HepG2 (cell line): ENCODE measurements around the gene PEPD. TPM values are rescaled to one million over a fixed set of nuclear protein-coding genes. Genes with fewer than 3 reads are reported as not detected.

Experiments
- ATAC-seq: fragments of 200-7000 bp; cut with Tn5 transposase; 3 replicates; pipeline ENCODE4 v1.9.1; 2020; ENCODE audit warnings: mild to moderate bottlenecking, moderate library complexity
- BruUV-seq: library from RNA; stranded (reverse); fragments of 400-500 nt; replicated peaks from 2 replicates; lab custom pipeline; 2021; lab: Mats Ljungman, UMichigan
- CTCF ChIA-PET: fragments of 300-600 bp; formaldehyde crosslinking; extraction: SDS; loops from one replicate; lab custom pipeline; 2021; ENCODE audit warnings: low total read pairs, inconsistent platforms, low intra/inter-chr PET ratio; lab: Yijun Ruan, JAX
- POLR2A ChIA-PET: fragments of 350-600 bp; sonication (Branson Sonifier 250); formaldehyde crosslinking; loops from one replicate; lab custom pipeline; 2020; ENCODE audit warnings: antibody characterized with exemption, inconsistent platforms; lab: Yijun Ruan, JAX
- DNase-seq: peaks from one replicate; pipeline ENCODE4 v3.0.0-alpha.2; 2015; ENCODE audit warnings: low spot score
- FAIRE-seq: peaks from 3 replicates; lab custom pipeline; 2011; peaks lifted over from hg19 to GRCh38; lab: Jason Lieb, UNC
- H2AFZ ChIP-seq: one replicate; pipeline ENCODE4 v1.6.1; 2011; ENCODE audit warnings: low read length, inconsistent platforms
- H3K27ac ChIP-seq: fragments of 300-600 bp; 3 replicates; pipeline ENCODE4 v1.8.0; 2011; ENCODE audit warnings: mixed run types, mild to moderate bottlenecking, mixed read lengths, low read length, inconsistent platforms; ENCODE audit not compliant: insufficient read depth; ENCODE audit errors: extremely low read length
- H3K27me3 ChIP-seq, 2 experiments: fragments of 200-600 bp in 1 of 2; 2 replicates in 1 of 2; 3 replicates in 1 of 2; pipeline versions ENCODE4 v1.6.0 to v1.8.0; 2011; ENCODE audit warnings: low read length in 2 of 2, mild to moderate bottlenecking in 2 of 2, moderate library complexity in 2 of 2, inconsistent platforms in 1 of 2; ENCODE audit not compliant: insufficient read depth in 2 of 2, control insufficient read depth in 1 of 2
- H3K36me3 ChIP-seq, 2 experiments: fragments of 200-600 bp in 1 of 2; replicated peaks in 1 of 2; 2 replicates in 1 of 2; 3 replicates in 1 of 2; pipeline versions ENCODE4 v1.5.1 to v1.8.0; 2011; ENCODE audit warnings: low read length in 2 of 2, inconsistent platforms in 1 of 2; ENCODE audit not compliant: insufficient read depth in 2 of 2, control insufficient read depth in 1 of 2
- H3K4me1 ChIP-seq: 2 replicates; pipeline ENCODE4 v1.5.1; 2012; ENCODE audit warnings: low read length, inconsistent platforms; ENCODE audit not compliant: insufficient read depth
- H3K4me2 ChIP-seq: 2 replicates; pipeline ENCODE4 v1.6.0; 2011; ENCODE audit warnings: low read depth, low read length, inconsistent platforms
- H3K4me3 ChIP-seq, 3 experiments: fragments of 200-600 bp in 1 of 3; sonication (generic), shearing (Covaris generic) in 1 of 3; replicated peaks in 1 of 3; 2 replicates each; pipeline ENCODE4 v1.5.1; 2011 to 2016; ENCODE audit warnings: low read length in 3 of 3, inconsistent platforms in 2 of 3, low read depth in 2 of 3, mild to moderate bottlenecking in 2 of 3, control low read depth in 1 of 3, mixed read lengths in 1 of 3; ENCODE audit not compliant: insufficient read depth in 1 of 3
- H3K79me2 ChIP-seq: one replicate; pipeline ENCODE4 v1.6.1; 2011; ENCODE audit warnings: low read length, inconsistent platforms; ENCODE audit not compliant: insufficient read depth
- H3K9ac ChIP-seq: 2 replicates; pipeline ENCODE4 v1.6.0; 2011; ENCODE audit warnings: mild to moderate bottlenecking, low read depth, low read length, inconsistent platforms; ENCODE audit not compliant: insufficient read depth
- H3K9me3 ChIP-seq: 2 replicates; pipeline ENCODE4 v1.5.1; 2012; ENCODE audit warnings: mild to moderate bottlenecking, low read length
- H4K20me1 ChIP-seq: 2 replicates; pipeline ENCODE4 v1.6.0; 2011; ENCODE audit warnings: inconsistent platforms, mild to moderate bottlenecking, low read length, moderate library complexity; ENCODE audit not compliant: insufficient read depth
- BCL6 ChIP-seq: IDR thresholded peaks from 2 replicates; pipeline ENCODE4 v1.6.1; 2016; ENCODE audit warnings: missing genetic modification reagents, missing compliant biosample characterization
- CENPX ChIP-seq: sonication (generic); formaldehyde crosslinking; IDR thresholded peaks from 2 replicates; pipeline ENCODE4 v1.9.0; 2021; ENCODE audit warnings: mild to moderate bottlenecking, missing genetic modification reagents, moderate library complexity
- FOXM1 ChIP-seq: sonication (generic); formaldehyde crosslinking; IDR thresholded peaks from 2 replicates; pipeline ENCODE4 v1.5.0; 2020; ENCODE audit warnings: missing genetic modification reagents
- GMEB1 ChIP-seq: sonication (generic); formaldehyde crosslinking; IDR thresholded peaks from 2 replicates; pipeline ENCODE4 v1.5.1; 2020; ENCODE audit warnings: missing genetic modification reagents, mild to moderate bottlenecking, borderline replicate concordance
- HOXA7 ChIP-seq: sonication (generic); formaldehyde crosslinking; IDR thresholded peaks from 2 replicates; pipeline ENCODE4 v1.8.1; 2022; ENCODE audit warnings: mild to moderate bottlenecking, missing genetic modification reagents, moderate library complexity
- KLF12 ChIP-seq: sonication (generic); formaldehyde crosslinking; IDR thresholded peaks from 2 replicates; pipeline ENCODE4 v1.4.0; 2020; ENCODE audit warnings: missing genetic modification reagents, borderline replicate concordance
- MAFG ChIP-seq: sonication (generic); formaldehyde crosslinking; IDR thresholded peaks from 2 replicates; pipeline ENCODE4 v1.5.1; 2020; ENCODE audit warnings: mild to moderate bottlenecking, missing genetic modification reagents
- MEIS2 ChIP-seq: sonication (generic); formaldehyde crosslinking; IDR thresholded peaks from 2 replicates; pipeline ENCODE4 v1.9.0; 2021; ENCODE audit warnings: mild to moderate bottlenecking, missing genetic modification reagents
- PHB2 ChIP-seq: fragments of 450-650 bp; IDR thresholded peaks from 2 replicates; pipeline ENCODE4 v1.6.1; 2018; ENCODE audit not compliant: partially characterized antibody
- RXRA ChIP-seq: sonication (generic); formaldehyde crosslinking; IDR thresholded peaks from 2 replicates; pipeline ENCODE4 v1.5.1; 2020; ENCODE audit warnings: missing genetic modification reagents
- SIX4 ChIP-seq: sonication (generic); formaldehyde crosslinking; IDR thresholded peaks from 2 replicates; pipeline ENCODE4 v1.4.0; 2020; ENCODE audit warnings: missing genetic modification reagents
- YY1 ChIP-seq: IDR thresholded peaks from 2 replicates; pipeline ENCODE4 v1.6.1; 2011; ENCODE audit warnings: low read length, low read depth, moderate library complexity, mild to moderate bottlenecking; ENCODE audit not compliant: insufficient read depth, insufficient replicate concordance
- ZBTB8A ChIP-seq: sonication (generic); formaldehyde crosslinking; IDR thresholded peaks from 2 replicates; pipeline ENCODE4 v1.4.0; 2020; ENCODE audit warnings: mild to moderate bottlenecking, low read depth, missing genetic modification reagents, borderline replicate concordance
- ZNF33B ChIP-seq: sonication (generic); formaldehyde crosslinking; IDR thresholded peaks from 2 replicates; pipeline ENCODE4 v1.5.1; 2020; ENCODE audit warnings: mild to moderate bottlenecking, missing genetic modification reagents
- ZNF549 ChIP-seq: sonication (generic); formaldehyde crosslinking; IDR thresholded peaks from 2 replicates; pipeline ENCODE4 v1.5.0; 2020; ENCODE audit warnings: missing genetic modification reagents
- WGBS: methylation state at CpG from one replicate; pipeline ENCODE4 v1.1.6; 2017; ENCODE audit warnings: low lambda C conversion rate; 5-methylcytosine and 5-hydroxymethylcytosine counted together
- in situ Hi-C: cut with HindIII; loops from 2 replicates; pipeline ENCODE4 v1.10.0; 2017; ENCODE audit warnings: low pct_unique_long_range_greater_than_20kb; ENCODE audit not compliant: extremely low pct_ligation_motif_present
- intact Hi-C: fragments of 100-400 bp; cut with micrococcal nuclease; formaldehyde crosslinking; loops from one replicate; pipeline ENCODE4 v1.10.0; 2022; ENCODE audit not compliant: unreplicated experiment
- polyA plus RNA-seq, 8 experiments: library from polyadenylated mRNA; depleted of rRNA in 3 of 8; stranded (reverse) in 7 of 8; unstranded in 1 of 8; fragments of >200 nt; fragmentation: Illumina TruSeq in 4 of 8; extraction: Trizol in 4 of 8; gene quantifications; 2 replicates each; pipeline versions ENCODE4 v1.2.1 to v1.2.3, GENCODE V29; 2011 to 2016; ENCODE audit warnings: low read depth in 4 of 8, missing spikeins in 1 of 8, mixed read lengths in 1 of 8; ENCODE audit not compliant: insufficient read depth in 1 of 8
- total RNA-seq, 5 experiments: library from RNA; depleted of rRNA; stranded (reverse); fragments of >200 nt; fragmentation: Illumina TruSeq; extraction: Trizol; gene quantifications; 2 replicates each; pipeline ENCODE4 v1.2.3, GENCODE V29; 2016; ENCODE audit warnings: low read depth in 1 of 5
- TF ChIP-seq, protein P1 (sequence below): sonication (generic); formaldehyde crosslinking; IDR thresholded peaks from 2 replicates; pipeline ENCODE4 v1.8.1; 2023; ENCODE audit warnings: mild to moderate bottlenecking, missing genetic modification reagents, borderline replicate concordance
- TF ChIP-seq, protein P2 (sequence below): IDR thresholded peaks from 2 replicates; pipeline ENCODE4 v1.6.1; 2018; ENCODE audit warnings: missing genetic modification reagents, mild to moderate bottlenecking, missing compliant biosample characterization
- TF ChIP-seq, protein P3 (sequence below): sonication (generic); formaldehyde crosslinking; IDR thresholded peaks from 2 replicates; pipeline ENCODE4 v1.4.0; 2020; ENCODE audit warnings: missing genetic modification reagents

Gene PEPD
- total and polyA plus RNA-seq, 2 of the 13 experiments (the other 11 are each of a cell fraction or from before 2014, with no cell fraction given), result 60.7 to 75.1 TPM

DNA sequence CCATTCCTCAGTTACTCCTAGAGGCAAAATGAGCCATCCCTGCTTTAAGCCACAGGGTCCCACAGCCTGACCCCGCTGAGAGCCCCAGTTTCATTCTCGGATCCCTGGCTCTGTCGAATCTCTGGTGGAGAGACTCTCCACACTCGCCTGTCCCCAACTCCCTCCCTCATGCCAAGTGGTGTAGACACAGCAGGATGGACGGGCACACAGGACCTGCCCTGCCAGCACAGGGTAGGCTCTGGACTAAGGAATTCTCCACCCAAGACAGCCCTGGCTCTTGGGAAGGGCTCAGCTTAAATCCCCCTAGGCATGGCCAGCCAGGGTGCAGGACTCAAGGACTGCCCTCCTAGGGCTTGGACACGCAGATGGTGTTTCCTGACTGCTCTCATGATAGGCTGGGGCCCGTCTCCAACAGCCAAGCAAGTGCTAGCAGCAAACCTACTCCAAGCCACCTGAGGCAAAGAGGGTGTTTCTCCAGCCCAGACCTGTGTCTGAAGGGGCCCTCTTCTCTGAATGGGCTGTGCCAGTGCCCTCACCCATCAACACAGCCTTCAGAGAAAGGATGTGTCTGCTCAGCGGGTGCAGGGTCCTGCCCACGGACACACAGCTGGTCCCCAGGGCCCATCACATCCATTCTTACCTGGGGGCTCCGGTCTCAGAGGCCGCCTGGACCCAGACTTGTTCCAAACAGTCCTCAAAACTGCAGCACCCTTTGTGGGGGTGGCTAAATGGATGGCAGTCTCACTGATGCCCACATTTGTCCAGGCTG lies 65.3 kb downstream of the PEPD start:
- H3K4me2 ChIP-seq, result no peak overlapping the region
- DNase-seq (no peak), FAIRE-seq (no peak), ATAC-seq (no peak; the same call in 2 of the 3 replicates)
- no peaks in the 10 kb centered on the region for H3K4me1 ChIP-seq
- intact Hi-C loops, result no loop called here
- no peak overlapping the region for H3K4me3 ChIP-seq
- no peaks in the 10 kb centered on the region for H3K79me2 ChIP-seq
- ChIA-PET POLR2A (no interaction called here), CTCF (no interaction called here)
- H4K20me1 ChIP-seq, result no peaks in the 10 kb centered on the region
- H3K27ac ChIP-seq, result no peak overlapping the region
- 95% methylated on average over 5 of the region's 11 CpGs for WGBS
- no peak overlapping the region for H2AFZ ChIP-seq
- BruUV-seq, result no TSS peak
- in situ Hi-C loops, result no loop called here
- H3K9me3 ChIP-seq, result no peaks in the 10 kb centered on the region
- H3K36me3 ChIP-seq, result peaks cover 0 to 5% of the 10 kb centered on the region in 2 experiments; a peak in 2 of 5 replicates
- no peak overlapping the region for H3K9ac ChIP-seq
- no peaks in the 10 kb centered on the region for H3K27me3 ChIP-seq
- TF ChIP-seq, protein P1, sequence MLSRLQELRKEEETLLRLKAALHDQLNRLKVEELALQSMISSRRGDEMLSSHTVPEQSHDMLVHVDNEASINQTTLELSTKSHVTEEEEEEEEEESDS (CRISPR knock-in tag), result no peak
- TF ChIP-seq, protein P2, sequence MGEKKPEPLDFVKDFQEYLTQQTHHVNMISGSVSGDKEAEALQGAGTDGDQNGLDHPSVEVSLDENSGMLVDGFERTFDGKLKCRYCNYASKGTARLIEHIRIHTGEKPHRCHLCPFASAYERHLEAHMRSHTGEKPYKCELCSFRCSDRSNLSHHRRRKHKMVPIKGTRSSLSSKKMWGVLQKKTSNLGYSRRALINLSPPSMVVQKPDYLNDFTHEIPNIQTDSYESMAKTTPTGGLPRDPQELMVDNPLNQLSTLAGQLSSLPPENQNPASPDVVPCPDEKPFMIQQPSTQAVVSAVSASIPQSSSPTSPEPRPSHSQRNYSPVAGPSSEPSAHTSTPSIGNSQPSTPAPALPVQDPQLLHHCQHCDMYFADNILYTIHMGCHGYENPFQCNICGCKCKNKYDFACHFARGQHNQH, result no peak
- no peak for TF ChIP-seq MEIS2 (CRISPR knock-in tag)
- TF ChIP-seq ZNF549, result no peak
- no peak for TF ChIP-seq GMEB1 (CRISPR knock-in tag)
- TF ChIP-seq PHB2, result no peak
- TF ChIP-seq CENPX (CRISPR knock-in tag), result no peak
- TF ChIP-seq YY1, result no peak
- no peak for TF ChIP-seq HOXA7 (CRISPR knock-in tag)
- no peak for TF ChIP-seq ZNF33B
- TF ChIP-seq FOXM1 (CRISPR knock-in tag), result no peak
- TF ChIP-seq SIX4 (CRISPR knock-in tag), result no peak
- TF ChIP-seq, protein P3, sequence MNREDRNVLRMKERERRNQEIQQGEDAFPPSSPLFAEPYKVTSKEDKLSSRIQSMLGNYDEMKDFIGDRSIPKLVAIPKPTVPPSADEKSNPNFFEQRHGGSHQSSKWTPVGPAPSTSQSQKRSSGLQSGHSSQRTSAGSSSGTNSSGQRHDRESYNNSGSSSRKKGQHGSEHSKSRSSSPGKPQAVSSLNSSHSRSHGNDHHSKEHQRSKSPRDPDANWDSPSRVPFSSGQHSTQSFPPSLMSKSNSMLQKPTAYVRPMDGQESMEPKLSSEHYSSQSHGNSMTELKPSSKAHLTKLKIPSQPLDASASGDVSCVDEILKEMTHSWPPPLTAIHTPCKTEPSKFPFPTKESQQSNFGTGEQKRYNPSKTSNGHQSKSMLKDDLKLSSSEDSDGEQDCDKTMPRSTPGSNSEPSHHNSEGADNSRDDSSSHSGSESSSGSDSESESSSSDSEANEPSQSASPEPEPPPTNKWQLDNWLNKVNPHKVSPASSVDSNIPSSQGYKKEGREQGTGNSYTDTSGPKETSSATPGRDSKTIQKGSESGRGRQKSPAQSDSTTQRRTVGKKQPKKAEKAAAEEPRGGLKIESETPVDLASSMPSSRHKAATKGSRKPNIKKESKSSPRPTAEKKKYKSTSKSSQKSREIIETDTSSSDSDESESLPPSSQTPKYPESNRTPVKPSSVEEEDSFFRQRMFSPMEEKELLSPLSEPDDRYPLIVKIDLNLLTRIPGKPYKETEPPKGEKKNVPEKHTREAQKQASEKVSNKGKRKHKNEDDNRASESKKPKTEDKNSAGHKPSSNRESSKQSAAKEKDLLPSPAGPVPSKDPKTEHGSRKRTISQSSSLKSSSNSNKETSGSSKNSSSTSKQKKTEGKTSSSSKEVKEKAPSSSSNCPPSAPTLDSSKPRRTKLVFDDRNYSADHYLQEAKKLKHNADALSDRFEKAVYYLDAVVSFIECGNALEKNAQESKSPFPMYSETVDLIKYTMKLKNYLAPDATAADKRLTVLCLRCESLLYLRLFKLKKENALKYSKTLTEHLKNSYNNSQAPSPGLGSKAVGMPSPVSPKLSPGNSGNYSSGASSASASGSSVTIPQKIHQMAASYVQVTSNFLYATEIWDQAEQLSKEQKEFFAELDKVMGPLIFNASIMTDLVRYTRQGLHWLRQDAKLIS (CRISPR knock-in tag), result no peak
- TF ChIP-seq KLF12 (CRISPR knock-in tag), result no peak
- no peak for TF ChIP-seq BCL6 (CRISPR knock-in tag)
- TF ChIP-seq MAFG, result no peak
- TF ChIP-seq RXRA, result no peak
- TF ChIP-seq ZBTB8A (CRISPR knock-in tag), result no peak
